Embryonic facial prominence (tissue), 1 donor: Measurements from ENCODE around the gene LEFTY2.
"Not testable (repeated sequence)": the region's sequence is repeated elsewhere in the genome, so short reads cannot be mapped to it uniquely, and the experiment has no call there.

Source experiments
- DNase-seq: peaks from one replicate; pipeline ENCODE4 v3.0.0-alpha.2; 2016; ENCODE audit errors: extremely low spot score

LEFTY2 gene

DNA sequence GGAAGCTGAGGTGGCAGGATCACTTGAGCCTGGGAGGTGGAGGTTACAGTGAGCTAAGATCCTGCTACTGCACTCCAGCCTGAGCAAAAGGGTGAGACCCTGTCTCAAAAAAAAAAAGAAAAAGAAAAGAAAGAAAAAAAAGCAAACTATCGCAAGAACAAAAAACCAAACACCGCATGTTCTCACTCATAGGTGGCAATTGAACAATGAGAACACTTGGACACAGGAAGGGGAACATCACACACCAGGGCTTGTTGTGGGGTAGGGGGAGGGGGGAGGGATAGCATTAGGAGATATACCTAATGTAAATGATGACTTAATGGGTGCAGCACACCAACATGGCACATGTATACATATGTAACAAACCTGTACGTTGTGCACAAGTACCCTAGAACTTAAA lies 11.6 kb downstream of the LEFTY2 start:
- not testable (repeated sequence) for DNase-seq

DNA sequence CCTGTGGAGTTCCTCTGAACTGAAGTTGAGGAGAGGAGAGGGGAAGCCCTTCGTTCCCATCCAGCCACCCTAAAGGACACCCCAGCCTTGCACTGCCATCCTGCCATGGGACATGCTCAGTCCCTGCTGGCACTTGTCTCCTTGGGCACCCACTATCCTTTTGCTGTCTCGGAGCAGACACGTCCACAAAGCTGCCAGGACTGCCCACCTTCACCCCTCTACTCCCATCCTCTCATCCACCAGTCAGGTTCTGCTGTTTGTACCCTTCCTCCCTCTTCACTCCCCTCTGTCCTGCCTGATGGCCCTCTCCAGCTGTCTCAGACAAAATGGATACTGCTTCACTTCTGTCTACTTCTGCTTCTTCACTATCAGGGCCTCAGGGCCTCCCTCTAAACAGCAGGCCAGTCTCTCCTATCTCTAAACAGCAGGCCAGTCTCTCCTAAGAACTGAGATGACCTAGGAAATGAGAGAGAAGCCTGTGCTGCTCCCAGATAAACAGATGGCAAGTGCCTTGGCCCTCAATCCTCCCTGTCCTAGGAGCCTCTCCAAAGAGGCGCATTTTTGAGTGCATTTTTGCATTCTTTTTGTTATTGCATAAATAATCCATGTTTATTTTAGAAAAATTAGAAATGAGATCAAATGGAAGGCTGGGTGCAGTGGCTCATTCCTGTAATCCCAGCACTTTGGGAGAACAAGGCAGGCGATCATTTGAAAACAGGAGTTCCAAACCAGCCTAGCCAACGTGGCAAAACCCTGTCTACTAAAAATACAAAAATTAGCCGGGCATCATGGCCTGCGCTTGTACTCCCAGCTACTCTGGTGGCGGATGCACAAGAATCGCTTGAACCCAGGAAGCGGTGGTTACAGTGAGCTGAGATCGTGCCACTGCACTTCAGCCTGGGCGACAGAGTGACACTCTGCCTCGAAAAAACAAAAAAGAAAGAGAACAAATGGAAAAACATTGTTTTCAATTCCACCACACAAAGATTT lies 12.5 kb downstream of the LEFTY2 start:
- no peak for DNase-seq

DNA sequence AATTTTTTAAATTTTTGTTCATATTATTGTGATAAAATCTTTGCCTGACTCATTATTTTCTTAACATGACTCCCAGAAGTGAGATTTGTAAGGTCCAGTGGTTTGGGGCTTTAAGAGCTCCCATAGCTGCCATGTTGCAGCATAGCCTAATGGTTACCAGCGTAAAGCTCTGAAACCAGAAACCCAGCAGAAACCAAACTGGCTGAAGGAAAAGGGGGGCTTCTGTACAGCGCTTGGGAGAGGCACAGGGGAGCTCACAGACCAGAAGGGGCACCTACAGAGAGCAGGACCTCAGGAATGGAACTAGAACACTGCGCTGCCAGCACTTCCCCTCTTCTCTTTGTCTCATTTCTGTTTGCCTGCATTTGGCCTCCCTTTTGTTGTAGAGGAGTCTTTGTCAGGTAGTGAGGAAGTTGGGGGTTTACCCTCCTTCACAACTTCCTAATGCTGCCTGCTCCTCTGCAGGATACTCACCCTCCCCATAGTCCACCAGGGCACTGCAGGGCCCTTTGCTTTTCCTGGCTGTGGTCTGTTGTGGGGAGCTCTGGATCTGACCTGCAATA lies 14.4 kb downstream of the LEFTY2 start:
- DNase-seq: no peak

GRCh38 chr1:225923692-225924555 lies 17.1 kb downstream of the LEFTY2 start, which contains the start of gene PYCR2:
TSS of gene PYCR2 (minus strand) at chr1:225924250. CDS start at chr1:225924110, 140 bp downstream.
- peak; percentile 85 for DNase-seq

GRCh38 chr1:225923381-225923691 lies 17.7 kb downstream of the LEFTY2 start:
- no peak for DNase-seq

DNA sequence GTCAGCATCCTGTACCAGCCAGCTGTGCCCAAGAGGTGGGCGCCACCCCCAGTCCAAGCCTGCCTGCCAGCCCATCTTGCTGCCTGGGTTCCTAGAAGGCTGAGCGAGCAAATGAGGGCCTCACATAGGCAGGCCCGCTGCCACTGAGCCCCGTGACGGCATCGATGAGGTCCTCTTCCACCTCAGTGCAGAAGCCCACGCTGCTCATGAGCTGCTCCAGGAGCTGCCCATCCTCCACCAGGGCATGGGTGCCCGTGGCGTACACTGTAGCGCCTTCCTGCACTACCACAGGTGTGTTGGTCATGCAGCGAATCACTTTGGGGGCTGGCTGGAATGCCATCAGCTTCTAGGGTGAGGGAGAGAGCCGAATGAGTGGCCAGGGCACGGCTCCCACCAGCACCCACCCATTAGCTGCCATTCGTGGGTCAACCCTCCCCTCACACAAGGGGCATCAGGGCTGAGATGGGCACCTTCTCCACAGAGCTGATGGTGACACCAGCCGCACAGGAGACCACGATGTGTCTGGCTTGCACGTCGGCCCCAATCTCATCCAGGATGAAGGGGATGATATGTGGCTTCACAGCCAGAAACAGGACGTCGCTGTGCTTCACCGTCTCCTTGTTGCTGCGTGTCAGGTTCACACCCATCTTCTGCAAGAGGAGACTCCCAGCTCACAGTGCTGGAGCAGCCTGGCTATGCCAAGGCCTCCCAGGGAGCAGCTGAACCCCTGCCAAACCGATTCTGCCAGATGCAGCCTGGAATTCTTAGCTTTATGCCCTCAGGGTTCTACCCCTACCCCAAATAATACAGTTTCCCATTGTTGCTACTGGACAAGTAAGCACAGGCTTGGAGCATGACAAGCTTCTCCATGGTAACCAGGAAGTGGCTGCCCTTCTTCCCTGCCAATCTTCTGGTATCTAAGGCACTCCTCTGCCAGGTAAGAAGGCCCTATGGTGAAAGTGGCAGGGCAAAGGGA lies 19.0 kb downstream of the LEFTY2 start:
- DNase-seq: no peak

- DNase-seq: no peak
Measured at GRCh38 chr1:225919906-225920305, 21.1 kb downstream of the LEFTY2 start.

DNA sequence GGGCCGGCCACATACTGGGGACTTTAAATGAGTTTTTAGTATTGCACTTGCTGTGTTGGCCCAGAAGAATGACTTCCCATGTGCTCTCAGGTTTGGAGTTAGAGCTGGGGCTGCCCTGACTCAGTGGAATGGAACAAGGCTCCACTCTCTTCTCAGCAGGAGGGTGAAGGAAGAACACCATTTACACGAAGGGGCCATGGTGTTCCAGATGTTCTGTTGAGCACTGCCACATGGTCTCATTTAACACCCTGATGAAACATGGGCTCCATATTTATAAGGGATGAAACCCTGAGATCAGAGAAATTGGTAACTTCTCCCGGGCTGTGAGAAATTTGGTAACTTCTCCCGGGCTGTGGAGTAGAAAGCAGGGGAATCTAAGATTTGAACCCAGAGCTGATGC lies 22.7 kb downstream of the LEFTY2 start:
- no peak for DNase-seq

GRCh38 chr1:225917536-225917935 lies 23.5 kb downstream of the LEFTY2 start:
- no peak for DNase-seq

DNA sequence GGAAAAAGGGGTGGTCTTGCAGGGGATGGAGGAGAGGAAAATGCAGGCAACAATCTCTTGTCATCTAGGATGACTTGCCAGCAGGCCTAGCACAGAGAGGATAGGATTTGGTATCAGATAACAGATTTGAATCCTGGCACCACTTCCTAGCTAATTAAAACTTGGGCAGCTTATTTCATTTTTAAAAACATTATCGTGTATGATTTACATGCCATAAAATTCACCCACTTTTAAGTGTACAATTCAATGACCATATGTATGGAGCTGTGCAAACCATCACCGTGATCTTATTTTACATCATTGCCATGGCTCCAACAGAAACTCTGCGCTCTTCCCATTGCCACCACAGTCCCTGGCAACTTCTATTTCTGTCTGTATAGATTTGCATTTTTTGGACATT lies 23.9 kb downstream of the LEFTY2 start:
- no peak for DNase-seq

DNA sequence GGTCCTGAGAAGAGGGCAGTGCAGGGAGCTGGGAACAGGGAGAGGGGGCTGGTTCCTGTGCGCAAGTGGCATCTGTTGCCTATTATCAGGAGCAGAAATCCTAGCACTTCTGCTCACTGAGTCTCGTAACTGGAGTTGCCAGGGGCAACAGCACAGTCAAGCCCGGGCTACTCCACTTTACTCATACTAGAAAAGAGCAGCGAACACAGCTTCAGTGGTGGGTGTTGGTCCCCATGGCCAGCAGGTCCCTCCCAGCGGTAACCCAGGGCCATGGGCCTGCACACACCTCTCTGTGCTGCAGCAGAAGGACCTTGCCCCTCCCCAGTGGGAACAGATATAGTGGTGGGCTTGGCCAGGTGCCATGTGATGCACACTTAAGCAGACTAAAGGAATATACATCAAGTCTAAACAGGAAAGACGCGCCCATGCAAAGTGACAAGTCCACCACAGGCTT lies 25.5 kb downstream of the LEFTY2 start:
- peak; percentile 22 for DNase-seq

DNA sequence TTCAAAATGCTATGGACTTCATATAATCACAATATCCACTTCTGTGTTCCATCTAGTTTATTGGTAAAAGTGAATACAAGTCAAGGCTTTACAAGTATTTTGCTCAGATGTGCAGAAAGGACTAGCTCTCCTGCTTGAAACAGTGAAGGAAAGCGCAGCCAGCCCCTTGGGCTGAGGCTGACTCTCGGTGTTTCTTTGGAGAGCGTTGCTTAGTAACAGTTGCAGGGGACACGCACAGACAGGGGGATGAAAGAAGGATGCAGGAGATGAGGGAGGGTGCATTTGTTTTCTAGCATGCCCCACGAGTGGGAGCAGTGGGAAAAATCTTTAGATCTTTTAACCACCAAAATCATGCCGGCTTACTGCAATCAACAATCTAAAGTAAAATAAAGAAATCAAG lies 26.1 kb downstream of the LEFTY2 start:
- DNase-seq: no peak

DNA sequence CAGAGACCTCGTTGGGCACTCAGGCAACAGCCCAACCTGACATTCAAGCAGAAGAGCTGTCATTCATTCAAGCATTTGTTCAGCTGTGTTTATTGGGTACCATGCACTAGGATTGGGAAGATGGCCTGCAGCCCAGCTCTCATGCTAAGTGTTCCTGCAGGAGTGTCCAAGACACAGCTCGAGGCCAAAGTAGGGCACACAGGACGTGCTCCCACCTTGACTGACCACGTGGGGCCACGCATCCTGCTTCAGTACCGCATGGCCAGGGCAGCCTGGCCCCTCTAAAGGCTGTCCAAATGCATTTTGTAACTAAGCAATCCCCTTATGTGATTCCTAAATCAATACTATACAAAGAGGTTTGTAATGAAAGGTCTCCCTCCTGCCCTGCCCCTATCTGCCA lies 26.6 kb downstream of the LEFTY2 start:
- DNase-seq: no peak

GRCh38 chr1:225911191-225912130 lies 29.6 kb downstream of the LEFTY2 start:
- DNase-seq: no peak

GRCh38 chr1:225909477-225909876 lies 31.5 kb downstream of the LEFTY2 start:
- DNase-seq: no peak

DNA sequence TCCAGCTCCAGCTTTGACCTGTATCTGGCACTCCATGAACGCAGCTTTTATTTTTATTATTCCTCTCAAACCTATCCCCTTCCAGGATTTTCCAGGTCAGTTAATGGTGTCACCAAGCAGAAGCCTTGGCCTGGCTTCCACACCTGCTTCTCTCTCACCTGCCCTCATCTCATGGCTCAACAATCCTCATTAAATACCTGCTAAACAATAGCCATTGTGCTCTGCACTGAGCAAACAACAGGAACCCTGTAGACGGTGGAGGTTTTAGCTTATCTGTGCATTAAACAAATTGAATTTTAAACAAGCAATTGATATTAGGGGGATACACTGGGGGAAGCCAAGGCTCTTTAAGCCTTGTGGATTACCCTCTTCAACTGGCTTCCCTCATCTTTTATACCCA lies 32.2 kb downstream of the LEFTY2 start:
- DNase-seq: no peak

DNA sequence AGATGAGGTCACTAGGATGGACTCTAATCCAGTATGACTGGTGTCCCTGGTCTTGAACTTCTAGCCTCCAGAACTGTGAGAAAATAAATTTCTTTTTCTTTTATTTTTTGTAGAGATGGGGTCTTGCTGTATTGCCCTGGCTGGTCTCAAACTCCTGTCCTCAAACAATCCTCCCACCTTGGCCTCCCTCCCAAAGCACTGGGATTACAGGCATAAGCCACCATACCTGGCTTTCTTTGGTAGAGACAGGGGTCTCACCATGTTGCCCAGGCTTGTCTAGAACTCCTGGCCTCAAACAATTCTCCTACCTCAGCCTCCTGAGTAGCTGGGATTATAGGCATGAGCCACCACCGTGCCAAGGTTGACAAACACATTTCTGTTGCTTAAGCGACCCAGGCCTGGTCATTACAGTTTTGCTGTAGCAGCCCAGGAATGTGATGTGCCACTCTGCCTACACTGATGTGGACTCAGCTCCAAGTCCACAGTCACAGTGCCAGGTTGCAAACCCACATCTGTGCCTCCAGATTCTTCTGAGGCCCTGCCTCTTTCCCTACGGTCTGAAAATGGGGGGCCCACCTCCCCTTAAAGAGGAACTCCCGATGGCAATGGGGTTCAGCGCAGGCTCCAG lies 32.9 kb downstream of the LEFTY2 start:
- DNase-seq: no peak

GRCh38 chr1:225907341-225907740 lies 33.7 kb downstream of the LEFTY2 start:
- DNase-seq: no peak

GRCh38 chr1:225906467-225906866 lies 34.6 kb downstream of the LEFTY2 start:
- no peak for DNase-seq
